ENCODE data around the gene MPO.

The MPO gene

DNA sequence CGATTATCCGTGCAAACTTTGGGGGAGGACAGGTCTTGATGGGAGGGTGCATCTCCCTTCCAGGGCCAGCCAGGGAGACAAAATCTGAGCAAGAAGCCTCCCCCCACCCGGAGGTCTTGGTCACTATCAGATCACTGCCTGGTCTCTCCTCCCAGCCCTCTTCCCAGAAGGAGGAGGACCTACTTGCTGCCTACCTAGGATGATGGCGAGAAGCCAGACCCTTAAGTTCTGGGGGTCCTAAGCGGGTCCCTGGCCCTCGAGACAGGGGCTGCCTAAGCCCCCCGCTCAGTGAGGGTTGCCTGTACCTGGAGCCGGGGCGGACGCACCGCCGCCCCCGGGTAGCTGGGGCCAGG lies 43.3 kb upstream of the MPO start:
- DNase-seq: no peak
- Mint-ChIP-seq H3K4me1 (peaks cover 63% of the 10 kb centered on the region), H3K4me3 (peak overlapping the region; percentile 79), H3K9me3 (no peaks in the 10 kb centered on the region), H3K27me3 (ENCODE audit: low read depth, poor library complexity) (peaks cover 7% of the 10 kb centered on the region), H3K27ac (no peak overlapping the region), H3K36me3 (ENCODE audit: low read depth) (peaks cover 11% of the 10 kb centered on the region)
- TF ChIP-seq, protein P1, sequence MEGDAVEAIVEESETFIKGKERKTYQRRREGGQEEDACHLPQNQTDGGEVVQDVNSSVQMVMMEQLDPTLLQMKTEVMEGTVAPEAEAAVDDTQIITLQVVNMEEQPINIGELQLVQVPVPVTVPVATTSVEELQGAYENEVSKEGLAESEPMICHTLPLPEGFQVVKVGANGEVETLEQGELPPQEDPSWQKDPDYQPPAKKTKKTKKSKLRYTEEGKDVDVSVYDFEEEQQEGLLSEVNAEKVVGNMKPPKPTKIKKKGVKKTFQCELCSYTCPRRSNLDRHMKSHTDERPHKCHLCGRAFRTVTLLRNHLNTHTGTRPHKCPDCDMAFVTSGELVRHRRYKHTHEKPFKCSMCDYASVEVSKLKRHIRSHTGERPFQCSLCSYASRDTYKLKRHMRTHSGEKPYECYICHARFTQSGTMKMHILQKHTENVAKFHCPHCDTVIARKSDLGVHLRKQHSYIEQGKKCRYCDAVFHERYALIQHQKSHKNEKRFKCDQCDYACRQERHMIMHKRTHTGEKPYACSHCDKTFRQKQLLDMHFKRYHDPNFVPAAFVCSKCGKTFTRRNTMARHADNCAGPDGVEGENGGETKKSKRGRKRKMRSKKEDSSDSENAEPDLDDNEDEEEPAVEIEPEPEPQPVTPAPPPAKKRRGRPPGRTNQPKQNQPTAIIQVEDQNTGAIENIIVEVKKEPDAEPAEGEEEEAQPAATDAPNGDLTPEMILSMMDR (IDR thresholded peaks at IDR 0.05): no peak

DNA sequence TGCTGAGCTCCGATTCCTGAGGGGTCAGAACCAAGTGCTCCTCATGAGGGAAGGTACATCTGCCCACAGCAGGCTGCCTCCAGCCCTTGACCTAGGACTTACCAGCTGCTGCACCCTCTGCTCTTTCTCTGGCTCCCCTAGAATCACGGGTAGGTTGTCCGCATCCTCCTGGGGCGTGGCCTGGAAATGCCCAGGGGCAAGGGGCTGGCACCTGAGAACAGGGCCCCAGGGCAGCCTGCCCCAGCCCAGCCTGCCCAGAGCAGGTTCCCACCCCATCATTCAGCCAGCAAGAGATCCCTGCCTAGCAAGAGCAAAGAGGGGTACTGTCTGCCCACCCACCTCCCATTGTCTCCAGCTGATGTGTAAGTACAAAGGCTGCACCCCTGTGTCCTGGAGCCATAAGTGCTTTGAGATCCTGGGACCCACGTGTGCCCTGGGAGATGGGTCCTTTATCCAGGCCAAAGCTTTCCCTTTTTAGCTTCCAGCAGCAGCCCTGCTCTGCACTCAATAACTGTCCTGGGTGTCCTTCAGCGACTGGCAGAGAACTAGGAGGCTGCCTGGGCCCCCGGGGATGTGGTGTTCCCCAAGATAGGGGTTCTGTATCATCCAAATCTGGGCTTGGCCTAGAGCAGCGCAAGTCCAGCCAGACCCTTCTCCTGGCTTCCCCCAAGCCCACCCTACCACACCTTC lies 42.8 kb upstream of the MPO start:
- H3K4me1 Mint-ChIP-seq: peaks cover 58% of the 10 kb centered on the region
- H3K9me3 Mint-ChIP-seq: no peaks in the 10 kb centered on the region
- H3K27ac Mint-ChIP-seq: no peak overlapping the region
- peaks cover 11% of the 10 kb centered on the region for H3K36me3 Mint-ChIP-seq (ENCODE audit: low read depth)
- TF ChIP-seq, protein P1 (IDR thresholded peaks at IDR 0.05): no peak
- DNase-seq: no peak
- H3K4me3 Mint-ChIP-seq: peak overlapping the region; percentile 79
- H3K27me3 Mint-ChIP-seq (ENCODE audit: low read depth, poor library complexity): peaks cover 7% of the 10 kb centered on the region

DNA sequence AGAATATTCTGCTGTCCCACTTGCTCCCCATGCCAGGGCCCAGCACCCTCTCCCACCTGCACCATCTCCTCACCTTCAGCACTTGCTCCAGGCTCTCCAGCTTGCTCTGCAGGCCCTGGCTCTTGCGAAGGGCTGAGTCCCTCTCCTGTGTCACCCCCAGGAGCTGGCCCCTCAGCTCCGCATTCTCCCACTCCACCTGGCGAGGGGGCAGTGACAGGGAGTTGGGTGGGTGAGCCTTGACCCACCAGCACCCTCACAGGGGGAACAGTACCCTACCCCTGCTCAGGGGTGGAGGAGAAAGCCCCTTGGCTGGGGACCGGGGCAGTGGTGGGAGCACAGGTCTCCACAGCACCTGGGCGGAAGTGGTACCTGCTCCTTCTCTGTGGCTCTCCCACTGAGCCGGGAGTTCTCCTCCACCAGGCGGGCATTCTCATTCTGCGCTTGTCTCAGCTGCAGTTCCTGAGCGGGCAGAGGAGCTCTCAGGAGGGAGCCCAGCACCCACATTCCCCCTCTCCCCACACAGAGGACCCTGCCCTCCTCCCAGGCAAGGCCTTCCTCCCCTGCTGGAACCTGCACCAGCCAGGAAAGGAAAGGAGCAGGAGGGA lies 41.9 kb upstream of the MPO start:
- Mint-ChIP-seq H3K27ac (no peak overlapping the region), H3K4me3 (no peak overlapping the region), H3K4me1 (peaks cover 50% of the 10 kb centered on the region), H3K9me3 (no peaks in the 10 kb centered on the region), H3K27me3 (ENCODE audit: low read depth, poor library complexity) (peaks cover 7% of the 10 kb centered on the region), H3K36me3 (ENCODE audit: low read depth) (peaks cover 11% of the 10 kb centered on the region)
- TF ChIP-seq, protein P1 (IDR thresholded peaks at IDR 0.05): no peak
- no peak for DNase-seq

DNA sequence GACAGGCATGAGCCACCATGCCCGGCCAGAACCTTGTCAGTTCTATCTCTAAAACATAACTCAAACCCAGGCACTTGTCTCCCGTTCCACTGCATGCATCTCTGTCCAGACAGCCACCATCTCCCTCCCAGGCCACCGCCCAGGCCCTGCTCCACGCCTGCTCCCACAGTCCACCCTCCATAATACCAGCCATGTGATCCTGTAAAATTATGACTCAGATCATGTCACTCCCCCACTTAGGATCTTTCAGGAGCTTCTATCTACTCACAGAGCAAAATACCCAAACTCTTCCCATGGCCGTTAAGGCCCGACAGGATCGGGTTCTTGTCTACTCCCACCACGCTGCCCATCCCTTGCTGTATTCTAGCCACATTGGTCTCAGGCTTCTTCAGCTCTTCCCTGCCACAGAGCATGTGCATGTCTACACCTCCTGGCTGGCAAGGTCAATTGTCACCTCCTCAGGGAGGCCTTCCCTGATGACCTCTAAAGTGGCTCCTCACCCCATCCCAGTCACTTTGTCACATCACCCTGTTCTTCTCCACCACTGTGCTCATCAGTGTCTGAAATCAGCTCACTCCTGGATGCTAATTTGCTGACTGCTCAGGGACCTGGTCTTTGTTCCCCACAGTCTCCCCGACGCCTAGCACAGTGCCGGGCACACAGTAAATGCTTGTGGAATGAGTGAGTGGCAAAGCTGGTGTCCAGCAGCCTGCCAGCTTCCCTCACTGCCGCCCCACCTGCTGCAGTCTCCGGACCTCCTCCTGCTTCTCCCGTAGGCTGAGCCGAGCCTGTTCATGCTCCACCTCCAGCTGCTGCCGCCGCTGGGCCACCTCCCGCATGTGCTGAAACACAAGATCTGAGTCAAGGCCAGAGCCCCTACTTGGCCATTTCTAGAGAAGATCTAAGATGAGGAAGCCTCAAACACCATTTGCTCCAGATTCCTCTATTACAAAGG lies 41.1 kb upstream of the MPO start:
- Mint-ChIP-seq H3K4me3 (peak overlapping the region; percentile 20), H3K4me1 (peaks cover 47% of the 10 kb centered on the region), H3K27me3 (ENCODE audit: low read depth, poor library complexity) (peaks cover 10% of the 10 kb centered on the region), H3K27ac (no peak overlapping the region), H3K9me3 (no peaks in the 10 kb centered on the region), H3K36me3 (ENCODE audit: low read depth) (peaks cover 11% of the 10 kb centered on the region)
- DNase-seq: no peak
- TF ChIP-seq, protein P1 (IDR thresholded peaks at IDR 0.05): no peak

DNA sequence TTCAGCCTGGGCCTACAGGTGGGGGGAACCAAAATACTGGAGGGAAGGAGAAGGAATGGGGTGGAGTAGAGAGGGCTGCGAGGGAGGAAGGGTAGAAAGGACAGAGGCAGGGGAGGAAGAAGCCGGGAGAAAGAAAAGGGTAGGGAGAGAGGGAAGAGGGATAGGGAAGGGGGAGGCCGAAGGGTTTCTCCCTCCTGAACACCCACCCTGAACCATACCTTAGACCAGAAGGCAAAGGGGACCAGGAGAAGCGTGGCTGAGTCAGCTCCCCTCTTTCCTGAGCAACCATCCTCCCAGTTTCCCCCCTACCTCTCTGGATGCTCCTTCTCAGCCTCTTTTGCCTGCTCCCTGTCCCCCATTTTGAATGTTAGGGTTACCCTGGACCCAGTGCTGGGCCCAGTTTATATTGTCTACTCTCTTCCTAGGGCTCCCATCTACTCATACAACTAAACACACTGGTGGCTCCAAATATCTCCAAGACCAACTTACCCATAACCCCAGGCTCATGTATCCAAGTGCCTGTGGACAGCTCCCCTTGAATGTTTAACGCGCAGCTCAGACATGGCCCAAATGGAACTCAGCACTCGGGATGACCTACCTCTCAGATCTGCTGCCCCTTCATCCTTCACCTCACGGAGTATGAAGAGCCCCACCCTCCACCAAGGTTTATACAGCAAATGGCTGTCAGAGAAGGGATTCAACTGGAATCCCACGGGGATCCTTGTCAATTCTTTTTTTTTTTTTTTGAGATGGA lies 40.0 kb upstream of the MPO start:
- Mint-ChIP-seq H3K27ac (no peak overlapping the region), H3K27me3 (ENCODE audit: low read depth, poor library complexity) (peaks cover 4% of the 10 kb centered on the region), H3K4me3 (no peak overlapping the region), H3K36me3 (ENCODE audit: low read depth) (peaks cover 11% of the 10 kb centered on the region), H3K4me1 (peaks cover 38% of the 10 kb centered on the region), H3K9me3 (no peaks in the 10 kb centered on the region)
- TF ChIP-seq, protein P1 (IDR thresholded peaks at IDR 0.05): no peak
- no peak for DNase-seq

Measured in nephron progenitor cell (in vitro differentiated cells).